Immature natural killer cell (primary cell): ENCODE data around the gene MBNL3. TPM values are rescaled to one million over a fixed set of nuclear protein-coding genes. Genes with fewer than 3 reads are reported as not detected.

ENCODE experiments used
- DNase-seq, 3 donors: peaks; one replicate each; pipeline ENCODE4 v3.0.0; 2022; ENCODE audit warnings: mixed read lengths in 1 of 3
- H3K27ac Mint-ChIP-seq, 6 donors: one replicate each; pipeline ENCODE4 v1.8.0; 2020; ENCODE audit warnings: mixed read lengths in 6 of 6, mild to moderate bottlenecking in 5 of 6, inconsistent platforms in 4 of 6, moderate library complexity in 3 of 6
- H3K27me3 Mint-ChIP-seq, 3 donors: one replicate each; pipeline ENCODE4 v1.8.0; 2020 to 2021; ENCODE audit warnings: low read depth in 3 of 3, mild to moderate bottlenecking in 3 of 3, mixed read lengths in 3 of 3, moderate library complexity in 3 of 3, inconsistent platforms in 1 of 3
- H3K36me3 Mint-ChIP-seq, 3 donors: one replicate each; pipeline ENCODE4 v1.8.0; 2020; ENCODE audit warnings: mixed read lengths in 3 of 3, inconsistent platforms in 2 of 3, mild to moderate bottlenecking in 2 of 3
- H3K4me1 Mint-ChIP-seq, 2 donors: one replicate each; pipeline ENCODE4 v1.8.0; 2020; ENCODE audit warnings: inconsistent platforms in 2 of 2, mild to moderate bottlenecking in 2 of 2, mixed read lengths in 2 of 2, moderate library complexity in 1 of 2
- H3K4me3 Mint-ChIP-seq, 5 donors: one replicate each; pipeline ENCODE4 v1.8.0; 2020; ENCODE audit warnings: mild to moderate bottlenecking in 5 of 5, mixed read lengths in 5 of 5, inconsistent platforms in 3 of 5, moderate library complexity in 3 of 5
- H3K9me3 Mint-ChIP-seq, 6 donors: one replicate each; pipeline ENCODE4 v1.8.0; 2020; ENCODE audit warnings: mild to moderate bottlenecking in 6 of 6, mixed read lengths in 6 of 6, inconsistent platforms in 4 of 6, moderate library complexity in 3 of 6
- polyA plus RNA-seq, 3 donors: library from polyadenylated mRNA; unstranded; fragments of 300-500 nt; fragmentation: Illumina TruSeq; gene quantifications; one replicate each; pipeline ENCODE4 v1.2.3, GENCODE V29; 2021

Gene MBNL3
- polyA plus RNA-seq, 3 donors from 2014 or later, result 47.5 to 75.3 (median 73.9) TPM

GRCh38 chrX:132489578-132490419 is 961 bp upstream of the MBNL3 start:
- H3K9me3 Mint-ChIP-seq, result no peaks in the 10 kb centered on the region
- peak overlapping the region; percentile 84 to 96 (median 92) for H3K27ac Mint-ChIP-seq
- H3K4me3 Mint-ChIP-seq, result peak overlapping the region; percentile 92 to 97 (median 95)
- peak; percentile 57 to 59 (median 58) for DNase-seq
- peaks cover 45 to 60% of the 10 kb centered on the region in 2 donors for H3K4me1 Mint-ChIP-seq
- H3K27me3 Mint-ChIP-seq, result peaks cover 2 to 16% (median 3%) of the 10 kb centered on the region in 3 donors
- H3K36me3 Mint-ChIP-seq, result no peaks in the 10 kb centered on the region

GRCh38 chrX:132488180-132488705 is 595 bp downstream of the MBNL3 start:
- Mint-ChIP-seq H3K4me3 (peak overlapping the region; percentile 93 to 98 (median 95)), H3K27ac (peak overlapping the region; percentile 85 to 95 (median 91)), H3K4me1 (peaks cover 53 to 74% of the 10 kb centered on the region in 2 donors), H3K36me3 (no peaks in the 10 kb centered on the region), H3K9me3 (no peaks in the 10 kb centered on the region), H3K27me3 (peaks cover 2 to 14% (median 3%) of the 10 kb centered on the region in 3 donors)
- peak; percentile 11 to 31 (median 24) for DNase-seq

- no peak for DNase-seq
- Mint-ChIP-seq H3K27me3 (peaks cover 2 to 11% (median 3%) of the 10 kb centered on the region in 3 donors), H3K36me3 (no peaks in the 10 kb centered on the region), H3K4me1 (peaks cover 59 to 85% of the 10 kb centered on the region in 2 donors), H3K27ac (peak overlapping the region; percentile 15 to 92 (median 66)), H3K4me3 (peak overlapping the region; percentile 18 to 98 (median 95)), H3K9me3 (no peaks in the 10 kb centered on the region)
These were observed 2.1 kb downstream of the MBNL3 start for GRCh38 chrX:132486599-132487178.

- H3K36me3 Mint-ChIP-seq, result no peaks in the 10 kb centered on the region
- no peak overlapping the region for H3K4me3 Mint-ChIP-seq
- H3K4me1 Mint-ChIP-seq, result peaks cover 68 to 92% of the 10 kb centered on the region in 2 donors
- H3K27me3 Mint-ChIP-seq, result peaks cover 0 to 9% (median 3%) of the 10 kb centered on the region in 3 donors
- H3K9me3 Mint-ChIP-seq, result no peaks in the 10 kb centered on the region
- peak overlapping the region in 3 of 6 donors; percentile 13 to 48 (median 27) for H3K27ac Mint-ChIP-seq
- no peak for DNase-seq
These were observed 4.9 kb downstream of the MBNL3 start for GRCh38 chrX:132483951-132484350.

- H3K4me1 Mint-ChIP-seq, result peaks cover 68 to 92% of the 10 kb centered on the region in 2 donors
- no peaks in the 10 kb centered on the region for H3K9me3 Mint-ChIP-seq
- peaks cover 0 to 5% (median 3%) of the 10 kb centered on the region in 3 donors for H3K27me3 Mint-ChIP-seq
- no peaks in the 10 kb centered on the region for H3K36me3 Mint-ChIP-seq
- no peak overlapping the region for H3K4me3 Mint-ChIP-seq
- no peak for DNase-seq
- peak overlapping the region in 5 of 6 donors; percentile 7 to 72 (median 13) for H3K27ac Mint-ChIP-seq
These were observed 5.3 kb downstream of the MBNL3 start for GRCh38 chrX:132483488-132483887.

GRCh38 chrX:132482632-132483031 is 6.2 kb downstream of the MBNL3 start:
- H3K4me1 Mint-ChIP-seq, result peaks cover 60 to 83% of the 10 kb centered on the region in 2 donors
- H3K9me3 Mint-ChIP-seq, result no peaks in the 10 kb centered on the region
- no peaks in the 10 kb centered on the region for H3K36me3 Mint-ChIP-seq
- DNase-seq, result no peak
- peaks cover 0 to 5% (median 3%) of the 10 kb centered on the region in 3 donors for H3K27me3 Mint-ChIP-seq
- H3K4me3 Mint-ChIP-seq, result no peak overlapping the region
- H3K27ac Mint-ChIP-seq, result peak overlapping the region in 4 of 6 donors; percentile 41 to 48 (median 46)

- no peak for DNase-seq
- Mint-ChIP-seq H3K4me3 (peak overlapping the region in 4 of 5 donors; percentile 85 to 92 (median 88)), H3K27ac (peak overlapping the region; percentile 94 to 97 (median 96)), H3K9me3 (no peaks in the 10 kb centered on the region), H3K36me3 (no peaks in the 10 kb centered on the region), H3K4me1 (peaks cover 48 to 72% of the 10 kb centered on the region in 2 donors), H3K27me3 (peaks cover 0 to 3% (median 0%) of the 10 kb centered on the region in 3 donors)
These were observed 7.4 kb downstream of the MBNL3 start for GRCh38 chrX:132481449-132481848.

GRCh38 chrX:132480581-132481203 is 8.1 kb downstream of the MBNL3 start:
- H3K27me3 Mint-ChIP-seq, result peaks cover 0 to 3% (median under 1%) of the 10 kb centered on the region in 3 donors
- DNase-seq, result peak; percentile 56 to 63 (median 62)
- H3K4me1 Mint-ChIP-seq, result peaks cover 43 to 67% of the 10 kb centered on the region in 2 donors
- peak overlapping the region; percentile 85 to 92 (median 90) for H3K4me3 Mint-ChIP-seq
- no peaks in the 10 kb centered on the region for H3K36me3 Mint-ChIP-seq
- no peaks in the 10 kb centered on the region for H3K9me3 Mint-ChIP-seq
- peak overlapping the region; percentile 94 to 97 (median 96) for H3K27ac Mint-ChIP-seq

- DNase-seq, result no peak
- Mint-ChIP-seq H3K36me3 (no peaks in the 10 kb centered on the region), H3K9me3 (no peaks in the 10 kb centered on the region), H3K4me3 (peak overlapping the region in 2 of 5 donors; percentile 5 to 36), H3K4me1 (peaks cover 24 to 25% of the 10 kb centered on the region in 2 donors), H3K27me3 (peaks cover 0 to 10% (median 7%) of the 10 kb centered on the region in 3 donors), H3K27ac (peak overlapping the region in 4 of 6 donors; percentile 1 to 57 (median 26))
These were observed 14.1 kb downstream of the MBNL3 start for GRCh38 chrX:132474544-132475248.

- DNase-seq, result no peak
- Mint-ChIP-seq H3K4me3 (no peak overlapping the region), H3K36me3 (no peaks in the 10 kb centered on the region)
These were observed 16.4 kb downstream of the MBNL3 start for GRCh38 chrX:132472397-132472796.

GRCh38 chrX:132470831-132471230 is 18.0 kb downstream of the MBNL3 start:
- H3K4me1 Mint-ChIP-seq, result peaks cover 17 to 19% of the 10 kb centered on the region in 2 donors
- H3K4me3 Mint-ChIP-seq, result no peak overlapping the region
- H3K27me3 Mint-ChIP-seq, result peaks cover 0 to 10% (median 10%) of the 10 kb centered on the region in 3 donors
- no peak for DNase-seq
- H3K27ac Mint-ChIP-seq, result no peak overlapping the region
- no peaks in the 10 kb centered on the region for H3K36me3 Mint-ChIP-seq
- H3K9me3 Mint-ChIP-seq, result no peaks in the 10 kb centered on the region

More at GRCh38 chrX:132472397-132472796, 16.4 kb downstream of the MBNL3 start:
- no peaks in the 10 kb centered on the region for H3K9me3 Mint-ChIP-seq
- no peak overlapping the region for H3K27ac Mint-ChIP-seq
- H3K4me1 Mint-ChIP-seq, result peaks cover 19 to 20% of the 10 kb centered on the region in 2 donors
- H3K27me3 Mint-ChIP-seq, result peaks cover 0 to 10% (median 10%) of the 10 kb centered on the region in 3 donors

- Mint-ChIP-seq H3K27me3 (peaks cover 0 to 10% (median 8%) of the 10 kb centered on the region in 3 donors), H3K27ac (no peak overlapping the region), H3K4me3 (no peak overlapping the region), H3K36me3 (no peaks in the 10 kb centered on the region), H3K9me3 (no peaks in the 10 kb centered on the region), H3K4me1 (peaks cover 11 to 13% of the 10 kb centered on the region in 2 donors)
- DNase-seq, result no peak
These were observed 18.7 kb downstream of the MBNL3 start for GRCh38 chrX:132470179-132470578.

GRCh38 chrX:132468454-132468853 is 20.4 kb downstream of the MBNL3 start:
- DNase-seq, result no peak
- Mint-ChIP-seq H3K4me1 (peaks cover 0 to 3% of the 10 kb centered on the region in 2 donors), H3K4me3 (no peak overlapping the region)

More at GRCh38 chrX:132468454-132468853, 20.4 kb downstream of the MBNL3 start:
- Mint-ChIP-seq H3K27ac (no peak overlapping the region), H3K36me3 (no peaks in the 10 kb centered on the region), H3K9me3 (no peaks in the 10 kb centered on the region), H3K27me3 (peaks cover 0 to 8% (median 4%) of the 10 kb centered on the region in 3 donors)
